HT1080 (cell line): ENCODE measurements around the gene CDH10. TPM values are rescaled to one million over a fixed set of nuclear protein-coding genes. Genes with fewer than 3 reads are reported as not detected.
A peak's percentile ranks its signal among the peaks of the same experiment; 100 is the strongest.

ENCODE experiments used
- DNase-seq: peaks from one replicate; pipeline ENCODE4 v3.0.0-alpha.2; 2015; ENCODE audit warnings: low read depth
- small RNA-seq: library from RNA; depleted of rRNA; stranded (forward); fragments of <200 nt; gene quantifications from one replicate; pipeline ENCODE3, GENCODE V24; 2014
- total RNA-seq: library from RNA; depleted of rRNA; stranded (reverse); fragments of >200 nt; shearing (Covaris generic); gene quantifications from 2 replicates; pipeline ENCODE4 v1.2.3, GENCODE V29; 2014

The CDH10 gene
- total RNA-seq, 1 experiment from 2014 or later, result 0.06 TPM

- DNase-seq, result peak; percentile 9
Measured at GRCh38 chr5:24487368-24488229, 157.2 kb downstream of the CDH10 start.

- no peak for DNase-seq
Measured at GRCh38 chr5:24480952-24481351, 163.8 kb downstream of the CDH10 start.

- no peak for DNase-seq
Measured at GRCh38 chr5:24477958-24478357, 166.8 kb downstream of the CDH10 start.

GRCh38 chr5:24475101-24475500 is 169.7 kb downstream of the CDH10 start:
- DNase-seq, result no peak

- DNase-seq, result no peak
Measured at GRCh38 chr5:24474685-24475084, 170.1 kb downstream of the CDH10 start.

- DNase-seq, result no peak
Measured at GRCh38 chr5:24472518-24472917, 172.3 kb downstream of the CDH10 start.

GRCh38 chr5:24444414-24444813 is 200.4 kb downstream of the CDH10 start:
- DNase-seq, result no peak

- no peak for DNase-seq
Measured at GRCh38 chr5:24439465-24439864, 205.3 kb downstream of the CDH10 start.

Small RNAs within 50 kb of the gene (small RNA-seq; reads per million reads assigned to genes)
- gene AC091885.1 (not detected), gene RF00017 (not detected)
